Measurements from ENCODE around the gene HOMER1.
"Not testable (repeated sequence)": the region's sequence is repeated elsewhere in the genome, so short reads cannot be mapped to it uniquely, and the experiment has no call there.

DNA sequence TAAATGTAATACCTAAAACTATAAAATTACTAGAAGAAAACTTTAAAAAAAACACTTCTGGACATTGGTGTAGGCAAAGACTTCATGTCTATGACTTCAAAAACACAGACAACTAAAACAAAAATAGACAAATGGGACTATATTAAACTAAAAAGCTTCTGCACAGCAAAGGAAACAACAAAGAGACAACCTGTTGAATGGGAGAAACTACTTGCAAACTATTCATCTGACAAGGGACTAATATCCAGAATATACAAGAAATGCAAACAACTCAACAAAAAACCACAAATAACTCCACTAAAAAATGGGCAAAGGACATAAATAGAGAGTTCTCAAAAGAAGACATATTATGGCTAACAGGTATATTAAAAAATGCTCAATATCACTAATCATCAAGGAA, 128.8 kb downstream of the HOMER1 start:
- TF ChIP-seq, protein P1, sequence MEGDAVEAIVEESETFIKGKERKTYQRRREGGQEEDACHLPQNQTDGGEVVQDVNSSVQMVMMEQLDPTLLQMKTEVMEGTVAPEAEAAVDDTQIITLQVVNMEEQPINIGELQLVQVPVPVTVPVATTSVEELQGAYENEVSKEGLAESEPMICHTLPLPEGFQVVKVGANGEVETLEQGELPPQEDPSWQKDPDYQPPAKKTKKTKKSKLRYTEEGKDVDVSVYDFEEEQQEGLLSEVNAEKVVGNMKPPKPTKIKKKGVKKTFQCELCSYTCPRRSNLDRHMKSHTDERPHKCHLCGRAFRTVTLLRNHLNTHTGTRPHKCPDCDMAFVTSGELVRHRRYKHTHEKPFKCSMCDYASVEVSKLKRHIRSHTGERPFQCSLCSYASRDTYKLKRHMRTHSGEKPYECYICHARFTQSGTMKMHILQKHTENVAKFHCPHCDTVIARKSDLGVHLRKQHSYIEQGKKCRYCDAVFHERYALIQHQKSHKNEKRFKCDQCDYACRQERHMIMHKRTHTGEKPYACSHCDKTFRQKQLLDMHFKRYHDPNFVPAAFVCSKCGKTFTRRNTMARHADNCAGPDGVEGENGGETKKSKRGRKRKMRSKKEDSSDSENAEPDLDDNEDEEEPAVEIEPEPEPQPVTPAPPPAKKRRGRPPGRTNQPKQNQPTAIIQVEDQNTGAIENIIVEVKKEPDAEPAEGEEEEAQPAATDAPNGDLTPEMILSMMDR (IDR thresholded peaks at IDR 0.05) = not testable (repeated sequence)
- not testable (repeated sequence) for TF ChIP-seq POLR2A (IDR thresholded peaks at IDR 0.05; ENCODE audit: low read depth); POLR2AphosphoS5 (IDR thresholded peaks at IDR 0.05); EP300 (IDR thresholded peaks at IDR 0.05)

Measured in esophagus muscularis mucosa (tissue), 4 donors.